ENCODE measurements around the gene GPR179.

The GPR179 gene, protein sequence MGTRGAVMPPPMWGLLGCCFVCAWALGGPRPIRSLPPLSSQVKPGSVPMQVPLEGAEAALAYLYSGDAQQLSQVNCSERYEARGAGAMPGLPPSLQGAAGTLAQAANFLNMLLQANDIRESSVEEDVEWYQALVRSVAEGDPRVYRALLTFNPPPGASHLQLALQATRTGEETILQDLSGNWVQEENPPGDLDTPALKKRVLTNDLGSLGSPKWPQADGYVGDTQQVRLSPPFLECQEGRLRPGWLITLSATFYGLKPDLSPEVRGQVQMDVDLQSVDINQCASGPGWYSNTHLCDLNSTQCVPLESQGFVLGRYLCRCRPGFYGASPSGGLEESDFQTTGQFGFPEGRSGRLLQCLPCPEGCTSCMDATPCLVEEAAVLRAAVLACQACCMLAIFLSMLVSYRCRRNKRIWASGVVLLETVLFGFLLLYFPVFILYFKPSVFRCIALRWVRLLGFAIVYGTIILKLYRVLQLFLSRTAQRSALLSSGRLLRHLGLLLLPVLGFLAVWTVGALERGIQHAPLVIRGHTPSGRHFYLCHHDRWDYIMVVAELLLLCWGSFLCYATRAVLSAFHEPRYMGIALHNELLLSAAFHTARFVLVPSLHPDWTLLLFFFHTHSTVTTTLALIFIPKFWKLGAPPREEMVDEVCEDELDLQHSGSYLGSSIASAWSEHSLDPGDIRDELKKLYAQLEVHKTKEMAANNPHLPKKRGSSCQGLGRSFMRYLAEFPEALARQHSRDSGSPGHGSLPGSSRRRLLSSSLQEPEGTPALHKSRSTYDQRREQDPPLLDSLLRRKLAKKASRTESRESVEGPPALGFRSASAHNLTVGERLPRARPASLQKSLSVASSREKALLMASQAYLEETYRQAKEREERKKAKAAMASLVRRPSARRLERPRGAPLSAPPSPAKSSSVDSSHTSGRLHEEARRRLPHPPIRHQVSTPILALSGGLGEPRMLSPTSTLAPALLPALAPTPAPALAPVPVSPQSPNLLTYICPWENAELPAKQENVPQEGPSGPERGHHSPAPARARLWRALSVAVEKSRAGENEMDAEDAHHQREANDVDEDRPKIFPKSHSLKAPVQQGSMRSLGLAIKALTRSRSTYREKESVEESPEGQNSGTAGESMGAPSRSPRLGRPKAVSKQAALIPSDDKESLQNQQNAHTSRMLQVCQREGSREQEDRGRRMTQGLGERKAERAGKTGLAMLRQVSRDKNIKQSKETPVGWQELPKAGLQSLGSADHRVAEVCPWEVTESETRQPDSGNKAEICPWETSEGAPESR (N-terminal part only)

DNA sequence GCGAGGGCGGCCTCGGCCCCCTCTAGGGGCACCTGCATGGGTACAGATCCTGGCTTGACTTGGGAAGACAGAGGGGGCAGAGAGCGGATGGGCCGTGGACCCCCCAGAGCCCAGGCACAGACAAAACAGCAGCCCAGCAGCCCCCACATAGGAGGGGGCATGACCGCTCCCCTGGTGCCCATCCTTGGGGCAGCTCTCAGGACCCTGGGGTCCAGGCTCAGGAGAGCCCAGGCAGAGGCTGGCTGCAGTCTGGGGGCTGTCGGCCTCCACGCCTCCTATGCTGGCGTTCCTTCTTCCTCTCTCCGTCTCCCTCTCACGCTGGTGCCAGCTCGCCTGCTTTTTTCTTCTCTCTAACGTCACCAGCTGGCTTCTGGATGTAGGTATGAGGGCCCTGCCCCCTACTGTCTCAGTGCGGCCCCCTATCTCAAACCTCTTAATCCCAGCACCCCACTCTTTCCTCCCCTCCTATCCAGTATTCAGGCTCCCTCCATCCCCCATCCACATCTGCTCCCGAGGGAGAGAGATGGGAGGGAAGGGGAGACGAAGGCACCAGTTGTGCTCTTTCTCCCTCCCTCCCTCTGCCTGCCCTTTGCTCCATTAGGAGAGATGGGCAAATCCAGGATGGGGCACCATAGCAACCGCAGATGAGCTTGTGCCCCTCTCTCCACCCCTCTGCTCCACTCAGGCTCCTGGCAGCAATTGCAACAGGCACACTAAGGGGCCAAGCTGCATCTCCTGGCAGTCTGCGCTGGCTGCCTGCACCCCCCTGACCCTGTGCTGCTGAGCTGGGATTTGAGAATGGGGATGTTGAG is at the start of gene GPR179:
GPR179 (minus strand) TSS at position 349 of the 812 bp plus-strand sequence; CDS start at position 182, 167 bp downstream.
- Histone ChIP-seq H3K4me3 (ENCODE audit: low read length, poor library complexity, severe bottlenecking) (no peak within 1 kb of the TSS), H2AFZ (ENCODE audit: low read length) (no peak within 1 kb of the TSS), H3K4me2 (ENCODE audit: low read depth, low read length, poor library complexity, severe bottlenecking) (no peak within 1 kb of the TSS), H3K79me2 (ENCODE audit: insufficient read depth, low read length) (no peaks in the 10 kb centered on the region), H3K36me3 (ENCODE audit: insufficient read depth, low read length) (no peaks in the 10 kb centered on the region), H3F3A (ENCODE audit: low read depth) (no peaks in the 10 kb centered on the region), H3K9ac (ENCODE audit: low read depth, low read length, poor library complexity, severe bottlenecking) (no peak within 1 kb of the TSS), H3K4me1 (ENCODE audit: insufficient read depth, low read length, poor library complexity, severe bottlenecking) (no peaks in the 10 kb centered on the region), H3K27me3 (ENCODE audit: insufficient read depth, low read length, poor library complexity, severe bottlenecking) (no peaks in the 10 kb centered on the region), H4K20me1 (ENCODE audit: insufficient read depth, low read length, poor library complexity, severe bottlenecking) (no peaks in the 10 kb centered on the region), H3K9me2 (replicated peaks; ENCODE audit: low read depth, low read length) (no peaks in the 10 kb centered on the region), H3K9me3 (ENCODE audit: insufficient read depth, low read depth, low read length) (no peaks in the 10 kb centered on the region)
- no peak for TF ChIP-seq CTCF (conservative IDR thresholded peaks at IDR 0.05; ENCODE audit: low read length)
- no peak for TF ChIP-seq EZH2phosphoT487 (IDR thresholded peaks at IDR 0.05; ENCODE audit: borderline replicate concordance)

DNA sequence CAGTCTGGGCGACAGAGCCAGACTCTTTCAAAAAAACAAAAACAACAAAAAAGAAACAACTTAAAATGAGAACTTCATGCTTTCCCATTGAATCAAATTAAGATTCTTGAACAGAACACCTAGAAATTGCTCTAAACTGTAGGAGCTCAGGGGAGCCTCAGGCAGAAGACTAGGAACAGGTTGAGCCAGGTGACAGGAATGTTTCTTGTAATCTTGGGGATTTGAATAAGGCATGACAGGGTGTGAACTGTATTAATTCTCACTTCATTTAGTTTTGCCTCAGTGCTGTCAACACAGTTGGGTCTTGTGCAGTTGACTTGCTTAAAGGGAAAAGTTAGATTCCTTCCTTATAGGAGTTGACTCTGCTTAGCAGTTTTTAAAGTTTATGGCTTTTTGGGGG is 35.7 kb upstream of the GPR179 start:
- H3K9me3 ChIP-seq (ENCODE audit: insufficient read depth, low read depth, low read length), result no peaks in the 10 kb centered on the region
- H3F3A ChIP-seq (ENCODE audit: low read depth), result no peaks in the 10 kb centered on the region
- H3K36me3 ChIP-seq (ENCODE audit: insufficient read depth, low read length), result peaks cover 48% of the 10 kb centered on the region; the same call in 1 of the 2 replicates
- no peak overlapping the region for H2AFZ ChIP-seq (ENCODE audit: low read length)
- no peak overlapping the region for H3K9ac ChIP-seq (ENCODE audit: low read depth, low read length, poor library complexity, severe bottlenecking)
- no peaks in the 10 kb centered on the region for H3K9me2 ChIP-seq (replicated peaks; ENCODE audit: low read depth, low read length)
- no peak overlapping the region for H3K4me2 ChIP-seq (ENCODE audit: low read depth, low read length, poor library complexity, severe bottlenecking)
- H3K79me2 ChIP-seq (ENCODE audit: insufficient read depth, low read length), result no peaks in the 10 kb centered on the region
- TF ChIP-seq EZH2phosphoT487 (IDR thresholded peaks at IDR 0.05; ENCODE audit: borderline replicate concordance), result no peak
- TF ChIP-seq CTCF (conservative IDR thresholded peaks at IDR 0.05; ENCODE audit: low read length), result no peak
- H4K20me1 ChIP-seq (ENCODE audit: insufficient read depth, low read length, poor library complexity, severe bottlenecking), result no peaks in the 10 kb centered on the region
- no peaks in the 10 kb centered on the region for H3K27me3 ChIP-seq (ENCODE audit: insufficient read depth, low read length, poor library complexity, severe bottlenecking)
- no peaks in the 10 kb centered on the region for H3K4me1 ChIP-seq (ENCODE audit: insufficient read depth, low read length, poor library complexity, severe bottlenecking)
- H3K4me3 ChIP-seq (ENCODE audit: low read length, poor library complexity, severe bottlenecking), result no peak overlapping the region
